Ishikawa (cell line): ENCODE data around the gene CTNNA1.

Experiments
- CEBPB ChIP-seq: IDR thresholded peaks from 2 replicates; pipeline ENCODE4 v1.6.1; 2012
- CREB1 ChIP-seq: IDR thresholded peaks from 2 replicates; pipeline ENCODE4 v1.6.1; 2012; ENCODE audit warnings: low read depth
- EGR1 ChIP-seq: IDR thresholded peaks from 2 replicates; pipeline ENCODE4 v1.6.1; 2012
- EP300 ChIP-seq: IDR thresholded peaks from 2 replicates; pipeline ENCODE4 v1.6.1; 2012; ENCODE audit warnings: borderline replicate concordance
- MAX ChIP-seq: IDR thresholded peaks from 2 replicates; pipeline ENCODE4 v1.6.1; 2012
- NFIC ChIP-seq: IDR thresholded peaks from 2 replicates; pipeline ENCODE4 v1.6.1; 2012
- RAD21 ChIP-seq: IDR thresholded peaks from 2 replicates; pipeline ENCODE4 v1.6.1; 2012; ENCODE audit warnings: low read depth
- REST ChIP-seq: IDR thresholded peaks from 2 replicates; pipeline ENCODE4 v1.6.1; 2012; ENCODE audit warnings: low read depth, mild to moderate bottlenecking
- TAF1 ChIP-seq: IDR thresholded peaks from 2 replicates; pipeline ENCODE4 v1.6.1; 2012; ENCODE audit warnings: low read depth, mild to moderate bottlenecking
- TCF12 ChIP-seq: IDR thresholded peaks from 2 replicates; pipeline ENCODE4 v1.6.1; 2012; ENCODE audit warnings: low read depth
- USF1 ChIP-seq: IDR thresholded peaks from 2 replicates; pipeline ENCODE4 v1.6.1; 2012

GRCh38 chr5:138775034-138775433 lies 21.8 kb downstream of the CTNNA1 start:
- TF ChIP-seq EP300 = no peak
- no peak for TF ChIP-seq REST
- no peak for TF ChIP-seq USF1
- TF ChIP-seq NFIC = no peak
- no peak for TF ChIP-seq RAD21
- no peak for TF ChIP-seq CEBPB
- no peak for TF ChIP-seq MAX
- no peak for TF ChIP-seq EGR1
- TF ChIP-seq TAF1 = no peak
- TF ChIP-seq TCF12 = no peak
- TF ChIP-seq CREB1 = no peak
